CD4-positive, alpha-beta T cell treated with Interleukin-4 for 1 hour (primary cell): ENCODE measurements around the gene CD163.
"Not testable (repeated sequence)": the region's sequence is repeated elsewhere in the genome, so short reads cannot be mapped to it uniquely, and the experiment has no call there.

Experiments
- DNase-seq, 2 donors: peaks; one replicate each; pipeline ENCODE4 v3.0.0-alpha.2; 2020 to 2022

The CD163 gene

GRCh38 chr12:7448099-7448498 is 55.5 kb downstream of the CD163 start:
- no peak for DNase-seq

- DNase-seq = no peak
Measured at GRCh38 chr12:7444537-7444936, 59.0 kb downstream of the CD163 start.

GRCh38 chr12:7444076-7444475 is 59.5 kb downstream of the CD163 start, which contains the start of gene CD163L1:
TSS of gene CD163L1 (minus strand) at chr12:7444153. CDS start at chr12:7444127, 26 bp downstream.
- no peak for DNase-seq

- no peak for DNase-seq
Measured at GRCh38 chr12:7441216-7441615, 62.4 kb downstream of the CD163 start.

DNA sequence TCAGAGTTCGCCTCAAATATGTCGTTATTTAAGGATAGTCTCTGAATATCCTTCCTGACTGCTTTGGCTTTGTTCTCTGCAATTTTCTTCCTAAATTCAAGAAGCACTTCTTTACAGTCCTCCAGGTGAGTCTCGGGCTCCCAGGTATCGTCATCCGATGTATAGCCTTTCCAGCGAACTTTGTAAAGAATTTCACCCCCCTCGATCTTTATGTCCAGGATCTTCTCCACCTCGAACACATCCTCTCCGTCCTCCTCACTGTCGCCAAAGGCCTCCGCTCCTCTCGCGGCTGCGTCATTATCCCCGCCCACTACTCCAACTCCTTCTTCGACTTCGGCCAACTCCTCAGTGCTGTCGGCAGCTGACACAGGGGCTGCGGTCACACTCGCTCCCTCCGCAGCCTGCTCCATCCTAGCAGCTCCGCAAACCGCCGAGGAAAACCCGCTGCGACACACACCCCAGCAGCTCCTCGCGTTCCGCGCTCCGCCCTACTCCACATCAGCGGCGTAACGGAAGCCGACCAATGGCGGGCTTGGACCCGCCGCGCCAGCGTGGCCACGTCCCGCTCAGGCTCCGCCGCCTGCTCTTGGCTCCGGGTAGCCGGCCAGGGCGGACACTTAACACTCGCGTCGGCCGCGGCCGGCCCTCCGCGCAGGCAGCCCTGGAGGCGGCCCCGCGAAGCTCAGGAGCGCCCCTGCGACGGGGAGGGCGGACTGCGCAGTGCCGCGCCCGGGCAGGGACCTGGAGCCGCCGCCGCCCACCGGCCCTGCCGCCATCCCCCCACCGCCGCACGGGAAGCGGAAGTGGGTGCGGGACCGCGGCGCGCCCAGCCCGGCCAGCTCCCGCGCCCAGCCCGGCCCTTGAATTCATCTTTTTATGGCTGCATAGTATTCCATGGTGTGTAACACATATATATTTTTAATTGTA is 63.7 kb downstream of the CD163 start:
- DNase-seq = peak; percentile 14 to 25

DNA sequence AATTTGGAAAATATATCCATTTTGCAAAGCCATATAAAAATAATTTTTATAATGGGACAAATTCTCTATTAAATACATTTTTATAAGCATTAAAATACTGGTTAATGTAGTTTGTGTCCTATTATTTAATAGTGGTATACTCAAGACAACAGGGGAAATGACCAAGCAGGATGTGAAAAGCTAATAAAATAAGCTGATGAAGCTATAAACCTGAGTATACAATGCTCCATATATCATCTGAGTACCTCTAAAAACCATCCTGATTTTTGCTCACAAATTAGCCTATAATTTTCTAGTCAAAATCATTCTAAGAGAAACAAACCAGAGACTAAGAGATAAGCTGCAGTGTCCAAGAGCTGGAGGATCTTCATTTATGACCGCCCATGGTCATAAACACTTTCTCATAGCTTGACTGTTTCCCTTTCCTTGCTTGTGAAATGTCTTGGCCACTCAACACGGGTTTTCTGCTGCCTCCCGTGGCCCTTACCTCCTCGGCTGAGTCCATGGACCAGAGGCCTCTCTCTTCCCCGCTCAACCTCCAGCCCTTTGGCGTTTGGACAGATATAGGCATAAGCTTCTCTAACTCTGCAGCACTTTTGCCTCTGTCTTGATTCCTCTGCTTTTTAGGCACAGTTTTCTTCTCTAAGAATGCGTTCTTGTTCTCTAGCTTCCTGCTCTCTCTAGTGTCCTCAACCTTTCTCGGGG is 65.1 kb downstream of the CD163 start:
- DNase-seq = not testable (repeated sequence)

DNA sequence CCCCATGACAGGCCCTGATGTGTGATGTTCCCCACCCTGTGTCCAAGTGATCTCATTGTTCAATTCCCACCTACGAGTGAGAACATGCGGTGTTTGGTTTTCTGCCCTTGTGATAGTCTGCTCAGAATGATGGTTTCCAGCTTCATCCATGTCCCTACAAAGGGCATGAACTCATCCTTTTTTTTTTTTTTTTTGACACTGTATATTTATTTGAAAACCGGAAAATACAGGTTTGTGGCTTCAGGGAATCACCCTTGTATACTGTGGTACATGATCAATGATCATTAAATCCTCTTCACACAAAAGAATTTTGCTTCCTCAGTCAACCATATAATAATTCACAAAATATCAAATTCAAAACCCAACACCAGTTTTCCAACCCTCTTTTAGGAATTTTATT is 66.1 kb downstream of the CD163 start:
- not testable (repeated sequence) for DNase-seq

DNA sequence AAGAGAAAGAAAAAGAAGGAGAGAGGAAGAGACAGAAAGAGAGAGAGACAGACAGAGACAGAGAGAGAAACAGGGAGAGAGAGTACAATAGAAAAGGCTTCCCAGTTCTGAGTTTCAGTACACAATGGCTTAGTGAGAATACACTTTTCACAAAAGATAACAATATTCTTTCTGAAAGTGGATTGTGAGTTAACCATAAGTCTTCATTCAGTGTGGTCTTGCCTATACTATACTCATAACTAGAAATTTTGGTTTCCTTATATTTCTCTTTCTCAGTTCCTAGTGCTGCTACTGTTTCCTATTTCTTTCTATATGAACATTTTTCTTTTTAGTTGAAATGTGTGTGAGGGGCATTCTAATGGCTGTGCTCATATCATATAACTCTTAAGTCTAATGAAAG is 68.9 kb downstream of the CD163 start:
- DNase-seq = no peak

DNA sequence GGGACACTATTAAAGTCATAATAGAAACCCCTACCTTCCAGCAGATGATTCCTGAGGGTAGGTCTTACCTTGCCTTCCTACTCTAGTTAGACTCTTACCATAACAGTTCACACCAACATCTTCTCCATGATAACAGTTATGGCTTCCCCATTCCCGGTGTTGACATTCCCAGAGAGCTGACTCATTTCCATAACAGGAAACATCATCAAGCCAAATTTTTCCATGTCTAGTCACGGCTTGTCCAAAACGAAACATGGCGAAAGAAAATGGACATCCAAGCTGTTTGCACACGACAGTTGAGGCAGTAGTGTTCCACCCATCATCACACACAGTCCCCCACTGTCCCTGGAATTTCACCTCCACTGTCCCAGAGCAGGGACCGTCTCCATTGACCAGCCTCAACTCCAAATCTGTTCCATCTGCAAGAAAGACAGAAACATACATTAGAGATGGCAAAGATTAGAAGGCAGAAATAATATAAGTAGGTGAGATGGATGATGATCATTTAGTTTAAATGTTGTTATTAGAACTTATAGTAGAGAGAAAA is 70.2 kb downstream of the CD163 start:
- no peak for DNase-seq

DNA sequence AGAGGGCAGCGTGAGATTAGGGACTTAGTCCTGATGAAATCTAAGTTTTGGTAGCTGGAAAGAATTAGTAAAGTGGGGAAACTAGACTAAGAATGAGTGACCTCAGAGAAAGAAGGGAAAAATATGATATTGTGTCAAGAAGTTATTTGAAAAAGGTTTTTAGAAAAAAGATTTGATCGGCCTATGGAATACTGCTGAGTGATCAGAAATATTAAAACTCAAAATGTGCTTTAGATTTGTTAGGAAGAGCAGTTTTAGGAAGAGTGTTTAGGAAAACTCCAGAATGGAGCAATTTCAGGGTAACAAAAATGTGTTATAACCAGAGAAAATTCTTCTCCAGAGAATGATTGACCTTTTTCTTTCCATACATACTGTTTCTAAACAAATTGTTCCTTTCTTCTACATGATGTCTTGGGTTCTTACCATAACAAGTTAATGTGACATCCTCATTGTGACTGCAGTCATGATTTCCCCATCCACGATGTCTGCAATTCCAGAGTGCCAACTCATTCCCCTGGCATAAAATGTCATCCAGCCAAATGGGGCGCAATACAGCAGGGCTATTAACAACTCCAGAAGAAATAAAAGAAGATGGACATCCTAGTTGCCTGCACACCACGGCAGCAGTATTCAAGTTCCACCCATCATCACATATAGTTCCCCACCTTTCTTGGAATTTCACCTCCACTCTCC is 71.4 kb downstream of the CD163 start:
- no peak for DNase-seq
